ENCODE data around the gene SETD2.

DNA sequence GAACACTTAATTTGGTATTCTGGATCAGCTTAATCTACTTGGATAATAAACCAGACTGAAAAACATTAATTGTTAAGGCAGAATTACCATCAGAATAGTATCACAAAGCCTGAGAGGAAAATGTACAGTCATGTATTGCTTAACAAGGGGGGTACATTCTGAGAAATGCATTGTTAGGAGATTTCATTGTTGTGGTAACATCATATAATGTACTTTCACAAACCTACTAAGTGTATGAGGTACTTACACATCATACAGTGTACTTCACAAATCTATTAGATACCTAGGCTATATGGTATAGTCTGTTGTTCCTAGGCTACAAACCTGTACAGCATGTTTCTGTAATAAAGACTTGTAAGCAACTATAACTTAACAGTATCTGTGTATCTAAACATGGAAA lies 116.2 kb downstream of the SETD2 start:
- no peak for TF ChIP-seq CTCF (IDR thresholded peaks at IDR 0.05 in 4 of 5, conservative IDR thresholded peaks at IDR 0.05 in 1 of 5)
- no peak for TF ChIP-seq POLR2A (IDR thresholded peaks at IDR 0.05)

All from gastrocnemius medialis (tissue), 4 donors.